GM20000 (cell line): ENCODE measurements around the gene USP49.
A peak's percentile ranks its signal among the peaks of the same experiment; 100 is the strongest.

ENCODE experiments used
- DNase-seq: peaks from one replicate; pipeline ENCODE4 v3.0.0; 2012; ENCODE audit warnings: low spot score
- TF ChIP-seq, protein P1 (sequence below): IDR thresholded peaks from 2 replicates; pipeline ENCODE4 v1.5.1; 2012; ENCODE audit warnings: mild to moderate bottlenecking, control low read depth; ENCODE audit errors: extremely low read depth, missing control alignments

USP49 gene

DNA sequence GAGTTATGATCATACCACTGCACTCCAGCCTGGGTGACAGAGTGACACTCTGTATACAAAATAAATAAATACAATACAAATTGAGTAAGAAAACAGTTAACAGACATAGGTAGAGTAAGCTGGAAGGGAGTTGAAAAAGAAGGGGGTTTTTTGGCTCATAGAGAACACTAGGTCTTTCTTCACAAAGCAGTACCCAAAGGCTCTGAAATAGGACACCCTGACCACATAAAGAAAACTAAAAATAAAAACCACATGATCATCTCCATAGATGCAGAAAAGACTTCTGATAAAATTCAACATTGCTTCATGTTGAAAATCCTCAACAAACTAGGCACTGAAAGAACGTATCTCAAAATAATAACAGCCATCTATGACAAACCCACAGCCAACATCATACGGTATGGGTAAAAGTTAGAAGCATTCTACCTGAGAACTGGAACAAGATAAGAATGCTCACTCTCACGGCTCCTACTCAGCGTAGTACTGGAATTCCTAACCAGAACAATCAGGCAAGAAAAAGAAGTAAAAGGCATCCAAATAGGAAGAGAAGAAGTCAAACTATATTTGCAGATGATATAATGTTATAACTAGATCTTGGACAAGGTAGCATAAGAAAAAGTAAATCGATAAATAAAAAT, 59.0 kb downstream of the USP49 start:
- peak; percentile 19 for DNase-seq
- TF ChIP-seq, protein P1, sequence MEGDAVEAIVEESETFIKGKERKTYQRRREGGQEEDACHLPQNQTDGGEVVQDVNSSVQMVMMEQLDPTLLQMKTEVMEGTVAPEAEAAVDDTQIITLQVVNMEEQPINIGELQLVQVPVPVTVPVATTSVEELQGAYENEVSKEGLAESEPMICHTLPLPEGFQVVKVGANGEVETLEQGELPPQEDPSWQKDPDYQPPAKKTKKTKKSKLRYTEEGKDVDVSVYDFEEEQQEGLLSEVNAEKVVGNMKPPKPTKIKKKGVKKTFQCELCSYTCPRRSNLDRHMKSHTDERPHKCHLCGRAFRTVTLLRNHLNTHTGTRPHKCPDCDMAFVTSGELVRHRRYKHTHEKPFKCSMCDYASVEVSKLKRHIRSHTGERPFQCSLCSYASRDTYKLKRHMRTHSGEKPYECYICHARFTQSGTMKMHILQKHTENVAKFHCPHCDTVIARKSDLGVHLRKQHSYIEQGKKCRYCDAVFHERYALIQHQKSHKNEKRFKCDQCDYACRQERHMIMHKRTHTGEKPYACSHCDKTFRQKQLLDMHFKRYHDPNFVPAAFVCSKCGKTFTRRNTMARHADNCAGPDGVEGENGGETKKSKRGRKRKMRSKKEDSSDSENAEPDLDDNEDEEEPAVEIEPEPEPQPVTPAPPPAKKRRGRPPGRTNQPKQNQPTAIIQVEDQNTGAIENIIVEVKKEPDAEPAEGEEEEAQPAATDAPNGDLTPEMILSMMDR, result no peak

DNA sequence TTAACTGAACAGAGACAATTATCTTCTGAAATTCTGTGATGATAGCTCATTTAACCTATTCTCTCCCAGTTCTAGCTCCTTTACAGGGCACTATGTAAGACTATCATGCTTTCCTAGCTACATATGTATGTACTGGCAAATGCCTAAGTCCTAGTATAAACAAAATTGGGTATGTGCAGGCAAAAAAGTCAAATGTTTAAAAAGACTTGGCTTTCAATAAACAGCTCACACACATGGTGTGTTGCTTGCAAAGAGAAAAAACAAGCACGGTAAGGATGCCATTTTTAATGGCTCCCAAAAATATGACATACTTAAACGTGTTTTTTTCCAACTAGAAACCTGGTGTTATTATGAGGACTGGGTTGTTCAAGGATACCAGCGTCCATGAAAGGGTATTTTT, 62.9 kb downstream of the USP49 start:
- TF ChIP-seq, protein P1, result no peak
- DNase-seq, result no peak

GRCh38 chr6:41826343-41827022, 68.7 kb downstream of the USP49 start:
- DNase-seq, result no peak
- TF ChIP-seq, protein P1, result no peak

DNA sequence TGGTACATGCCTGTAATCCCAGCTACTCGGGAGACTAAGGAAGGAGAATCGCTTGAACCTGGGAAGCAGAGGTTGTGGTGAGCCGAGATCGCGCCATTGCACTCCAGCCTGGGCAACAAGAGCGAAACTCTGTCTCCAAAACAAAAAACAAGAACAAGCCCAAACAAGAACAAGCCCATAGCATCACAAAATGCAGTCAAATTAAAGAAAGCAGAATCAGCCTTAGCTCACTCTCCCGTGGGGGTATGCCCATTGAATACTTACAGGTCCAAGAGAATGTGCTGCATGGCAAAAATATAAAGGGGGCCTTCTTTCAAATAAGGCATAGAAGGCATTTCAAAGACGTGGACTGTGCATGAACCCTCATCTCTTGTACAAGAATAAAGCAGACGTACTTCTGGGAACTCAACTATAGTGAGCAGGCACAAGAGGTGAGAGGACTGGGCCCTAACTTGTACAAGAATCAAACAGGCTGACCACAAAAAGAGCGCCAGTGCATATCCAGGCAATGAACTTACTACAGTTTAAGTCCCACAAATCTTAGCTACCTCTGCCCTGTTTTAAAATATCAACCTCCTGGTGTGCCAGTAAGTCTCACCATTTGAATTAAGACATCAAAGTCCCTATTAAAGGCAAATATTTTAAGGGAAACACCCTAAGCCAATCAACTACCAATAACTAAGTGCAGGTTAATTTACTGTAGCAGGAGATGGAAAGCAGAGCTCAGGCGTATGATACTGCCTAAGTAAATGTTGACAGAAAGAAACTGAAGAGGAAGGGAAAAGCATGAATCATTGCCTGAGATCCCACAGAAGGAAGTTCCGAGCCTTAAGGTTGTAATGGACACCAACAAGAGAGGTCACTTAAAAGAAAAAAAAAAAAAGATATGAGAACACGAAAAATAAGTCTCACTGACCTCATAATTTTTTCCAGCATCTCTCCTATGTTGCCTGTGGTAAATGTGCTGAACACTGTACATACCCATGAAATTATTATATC, 70.3 kb downstream of the USP49 start:
- no peak for DNase-seq
- TF ChIP-seq, protein P1, result no peak

- no peak for DNase-seq
- TF ChIP-seq, protein P1, result no peak
Measured at GRCh38 chr6:41823178-41823577, 72.0 kb downstream of the USP49 start.

DNA sequence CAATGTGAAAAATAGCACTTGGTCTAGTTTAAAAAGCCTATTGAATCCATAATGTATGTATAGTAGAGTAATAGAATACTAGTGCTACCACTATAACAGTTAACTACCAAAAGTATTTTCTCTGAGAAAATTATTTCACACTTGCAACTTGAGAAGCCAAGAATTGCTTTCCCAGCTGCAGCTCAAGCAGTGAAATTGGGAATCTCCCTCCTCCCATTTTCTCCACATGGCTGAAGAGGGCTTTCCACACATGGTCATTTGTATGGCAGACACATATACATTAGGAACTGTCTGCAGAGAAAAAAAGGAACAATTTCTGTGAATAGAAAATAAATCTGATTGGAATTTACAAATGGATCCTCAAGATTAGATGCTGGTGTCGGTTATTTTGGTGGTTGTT, 73.2 kb downstream of the USP49 start:
- no peak for DNase-seq
- TF ChIP-seq, protein P1, result no peak
